ENCODE measurements around the gene C1orf159.

- TF ChIP-seq POLR2A (IDR thresholded peaks at IDR 0.05; ENCODE audit: low read length): no peak
- no peak for TF ChIP-seq GATA1 (IDR thresholded peaks at IDR 0.05; ENCODE audit: low read depth, low read length)
Measured at GRCh38 chr1:1088801-1089680, 26.8 kb downstream of the C1orf159 start.

Measured in erythroblast (primary cell).